ENCODE measurements around the gene RMND5A.

The RMND5A gene

GRCh38 chr2:86789687-86790133 is 69.6 kb downstream of the RMND5A start:
- TF ChIP-seq POLR2A (IDR thresholded peaks at IDR 0.05; ENCODE audit: low read depth, low read length) = no peak
- DNase-seq (ENCODE audit: insufficient read length, low spot score) = no peak
- FAIRE-seq = no peak

GRCh38 chr2:86790134-86790675 is 70.1 kb downstream of the RMND5A start:
- FAIRE-seq = no peak
- no peak for DNase-seq (ENCODE audit: insufficient read length, low spot score)
- TF ChIP-seq POLR2A (IDR thresholded peaks at IDR 0.05; ENCODE audit: low read depth, low read length) = no peak

GRCh38 chr2:86790676-86791572 is 70.8 kb downstream of the RMND5A start, which contains the start of gene CD8A:
TSS of gene CD8A (minus strand) at chr2:86790913. CDS start at chr2:86790825, 88 bp downstream.
- no peak for TF ChIP-seq POLR2A (IDR thresholded peaks at IDR 0.05; ENCODE audit: low read depth, low read length)
- FAIRE-seq = no peak
- DNase-seq (ENCODE audit: insufficient read length, low spot score) = no peak

GRCh38 chr2:86791573-86791972 is 71.5 kb downstream of the RMND5A start:
- FAIRE-seq (no peak), DNase-seq (ENCODE audit: insufficient read length, low spot score) (no peak)
- no peak for TF ChIP-seq POLR2A (IDR thresholded peaks at IDR 0.05; ENCODE audit: low read depth, low read length)

- FAIRE-seq (no peak), DNase-seq (ENCODE audit: insufficient read length, low spot score) (no peak)
- no peak for TF ChIP-seq POLR2A (IDR thresholded peaks at IDR 0.05; ENCODE audit: low read depth, low read length)
Measured at GRCh38 chr2:86793752-86794151, 73.7 kb downstream of the RMND5A start.

GRCh38 chr2:86794861-86795260 is 74.8 kb downstream of the RMND5A start:
- no peak for FAIRE-seq
- no peak for TF ChIP-seq POLR2A (IDR thresholded peaks at IDR 0.05; ENCODE audit: low read depth, low read length)
- no peak for DNase-seq (ENCODE audit: insufficient read length, low spot score)

- no peak for TF ChIP-seq POLR2A (IDR thresholded peaks at IDR 0.05; ENCODE audit: low read depth, low read length)
- FAIRE-seq (no peak), DNase-seq (ENCODE audit: insufficient read length, low spot score) (no peak)
Measured at GRCh38 chr2:86800856-86801567, 80.9 kb downstream of the RMND5A start.

GRCh38 chr2:86806059-86806857 is 86.2 kb downstream of the RMND5A start:
- no peak for TF ChIP-seq POLR2A (IDR thresholded peaks at IDR 0.05; ENCODE audit: low read depth, low read length)
- FAIRE-seq = no peak

GRCh38 chr2:86807133-86807467 is 87.0 kb downstream of the RMND5A start:
- no peak for TF ChIP-seq POLR2A (IDR thresholded peaks at IDR 0.05; ENCODE audit: low read depth, low read length)
- FAIRE-seq = no peak

More at GRCh38 chr2:86806059-86806857, 86.2 kb downstream of the RMND5A start:
- no peak for DNase-seq (ENCODE audit: insufficient read length, low spot score)

GRCh38 chr2:86807468-86808275 is 87.6 kb downstream of the RMND5A start:
- TF ChIP-seq POLR2A (IDR thresholded peaks at IDR 0.05; ENCODE audit: low read depth, low read length) = no peak
- no peak for DNase-seq (ENCODE audit: insufficient read length, low spot score)
- no peak for FAIRE-seq

More at GRCh38 chr2:86807133-86807467, 87.0 kb downstream of the RMND5A start:
- no peak for DNase-seq (ENCODE audit: insufficient read length, low spot score)

- DNase-seq (ENCODE audit: insufficient read length, low spot score) (peak; percentile 95), FAIRE-seq (no peak)
- TF ChIP-seq POLR2A (IDR thresholded peaks at IDR 0.05; ENCODE audit: low read depth, low read length) = no peak
Measured at GRCh38 chr2:86808315-86809161, 88.4 kb downstream of the RMND5A start.
